ENCODE measurements around the gene LIN7C.

DNA sequence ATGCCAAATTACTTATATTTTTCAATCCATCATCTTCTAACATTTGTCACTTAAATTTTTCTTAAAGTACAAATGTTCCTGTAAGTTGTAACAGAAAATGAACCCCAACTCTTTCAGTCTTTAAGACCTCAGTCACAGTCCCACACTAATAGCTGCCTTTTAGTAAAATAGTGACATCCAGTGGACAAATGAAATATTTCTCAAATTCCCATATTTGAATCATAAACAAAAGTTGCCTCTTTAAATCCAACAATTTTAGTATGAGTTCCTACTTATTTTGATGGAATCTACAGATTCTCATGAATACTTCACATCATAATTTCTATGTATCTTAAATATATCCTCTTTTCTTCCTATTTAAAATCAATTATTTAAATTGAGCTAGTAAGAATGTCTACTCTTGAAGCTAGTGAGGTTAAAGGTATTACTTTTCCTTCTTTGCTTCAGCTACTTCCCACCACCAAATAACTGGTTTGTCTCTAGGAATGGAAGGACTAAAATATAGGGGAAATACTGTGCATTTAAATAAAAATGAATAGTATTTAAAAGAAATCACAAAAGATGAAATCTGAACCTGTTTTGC lies 9.2 kb downstream of the LIN7C start:
- no peak for TF ChIP-seq RNF2 (IDR thresholded peaks at IDR 0.05; ENCODE audit: borderline replicate concordance, low read depth, low read length, missing control alignments, poor library complexity, severe bottlenecking)
- no peak for TF ChIP-seq TEAD4 (IDR thresholded peaks at IDR 0.05; ENCODE audit: low read depth, low read length)
- TF ChIP-seq NANOG (IDR thresholded peaks at IDR 0.05; ENCODE audit: insufficient read depth, low read depth, low read length, poor library complexity, severe bottlenecking): no peak
- no peak for TF ChIP-seq EP300 (IDR thresholded peaks at IDR 0.05; ENCODE audit: borderline replicate concordance in 1 of 2, low read depth in 2 of 2, low read length in 2 of 2)
- TF ChIP-seq, protein P1, sequence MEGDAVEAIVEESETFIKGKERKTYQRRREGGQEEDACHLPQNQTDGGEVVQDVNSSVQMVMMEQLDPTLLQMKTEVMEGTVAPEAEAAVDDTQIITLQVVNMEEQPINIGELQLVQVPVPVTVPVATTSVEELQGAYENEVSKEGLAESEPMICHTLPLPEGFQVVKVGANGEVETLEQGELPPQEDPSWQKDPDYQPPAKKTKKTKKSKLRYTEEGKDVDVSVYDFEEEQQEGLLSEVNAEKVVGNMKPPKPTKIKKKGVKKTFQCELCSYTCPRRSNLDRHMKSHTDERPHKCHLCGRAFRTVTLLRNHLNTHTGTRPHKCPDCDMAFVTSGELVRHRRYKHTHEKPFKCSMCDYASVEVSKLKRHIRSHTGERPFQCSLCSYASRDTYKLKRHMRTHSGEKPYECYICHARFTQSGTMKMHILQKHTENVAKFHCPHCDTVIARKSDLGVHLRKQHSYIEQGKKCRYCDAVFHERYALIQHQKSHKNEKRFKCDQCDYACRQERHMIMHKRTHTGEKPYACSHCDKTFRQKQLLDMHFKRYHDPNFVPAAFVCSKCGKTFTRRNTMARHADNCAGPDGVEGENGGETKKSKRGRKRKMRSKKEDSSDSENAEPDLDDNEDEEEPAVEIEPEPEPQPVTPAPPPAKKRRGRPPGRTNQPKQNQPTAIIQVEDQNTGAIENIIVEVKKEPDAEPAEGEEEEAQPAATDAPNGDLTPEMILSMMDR (IDR thresholded peaks at IDR 0.05; ENCODE audit: control extremely low read depth in 1 of 3, insufficient read depth in 1 of 3, low read depth in 1 of 3, low read length in 3 of 3): no peak
- TF ChIP-seq SIN3A (conservative IDR thresholded peaks at IDR 0.05 in 1 of 2, IDR thresholded peaks at IDR 0.05 in 1 of 2; ENCODE audit: low read depth in 1 of 2, low read length in 2 of 2): no peak
- no peak for TF ChIP-seq BACH1 (IDR thresholded peaks at IDR 0.05; ENCODE audit: low read length)
